GM13976 (cell line): Measurements from ENCODE around the gene PHEX.
A peak's percentile ranks its signal among the peaks of the same experiment; 100 is the strongest.

ENCODE experiments used
- DNase-seq: peaks from one replicate; pipeline ENCODE4 v3.0.0; 2012; ENCODE audit warnings: low spot score
- in situ Hi-C: fragments of 300-500 bp; cut with MboI; formaldehyde crosslinking; loops from one replicate; pipeline ENCODE4 v1.12.0; 2022; ENCODE audit warnings: low sequenced_read_pairs, mixed read lengths, inconsistent platforms; ENCODE audit not compliant: unreplicated experiment
- TF ChIP-seq, protein P1 (sequence below): IDR thresholded peaks from 2 replicates; pipeline ENCODE4 v1.5.1; 2012; ENCODE audit warnings: borderline replicate concordance, mild to moderate bottlenecking; ENCODE audit not compliant: insufficient read depth; ENCODE audit errors: extremely low read depth, missing control alignments, control extremely low read depth

PHEX gene

DNA sequence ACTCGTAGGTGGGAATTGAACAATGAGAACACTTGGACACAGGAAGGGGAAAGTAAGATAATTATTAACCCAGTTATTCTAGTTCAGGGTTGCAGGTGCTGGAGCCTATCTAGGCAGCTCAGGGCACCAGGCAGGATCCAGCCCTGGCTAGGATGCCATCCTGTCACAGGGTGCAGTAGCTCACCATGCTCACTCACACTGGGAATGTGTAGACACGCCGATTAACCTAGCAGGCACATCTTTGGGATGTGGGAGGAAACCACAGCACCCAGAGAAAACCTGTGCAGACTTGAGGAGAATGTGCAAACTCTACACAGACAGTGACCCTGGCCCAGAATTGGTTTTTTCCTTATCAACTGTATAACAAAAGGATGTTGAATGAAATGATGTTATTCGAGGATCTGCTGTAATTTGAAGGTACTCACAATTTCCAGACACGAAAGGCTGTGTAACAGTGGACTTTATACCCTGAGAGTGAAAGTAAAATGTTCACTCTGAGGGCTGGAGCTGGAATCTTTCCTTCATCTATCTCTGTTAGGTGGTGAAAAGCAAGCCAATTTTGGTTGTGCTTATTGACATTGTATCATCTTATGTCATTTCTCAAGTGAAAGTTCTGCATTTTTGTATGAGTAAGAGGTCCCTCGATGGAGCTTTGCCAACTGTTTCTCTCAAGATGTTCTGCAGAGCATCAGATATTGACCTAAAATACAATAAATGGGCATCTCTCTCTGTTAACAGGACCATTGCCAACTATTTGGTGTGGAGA is 78.8 kb downstream of the PHEX start:
- no peak for DNase-seq
- in situ Hi-C loops: no loop called here
- TF ChIP-seq, protein P1, sequence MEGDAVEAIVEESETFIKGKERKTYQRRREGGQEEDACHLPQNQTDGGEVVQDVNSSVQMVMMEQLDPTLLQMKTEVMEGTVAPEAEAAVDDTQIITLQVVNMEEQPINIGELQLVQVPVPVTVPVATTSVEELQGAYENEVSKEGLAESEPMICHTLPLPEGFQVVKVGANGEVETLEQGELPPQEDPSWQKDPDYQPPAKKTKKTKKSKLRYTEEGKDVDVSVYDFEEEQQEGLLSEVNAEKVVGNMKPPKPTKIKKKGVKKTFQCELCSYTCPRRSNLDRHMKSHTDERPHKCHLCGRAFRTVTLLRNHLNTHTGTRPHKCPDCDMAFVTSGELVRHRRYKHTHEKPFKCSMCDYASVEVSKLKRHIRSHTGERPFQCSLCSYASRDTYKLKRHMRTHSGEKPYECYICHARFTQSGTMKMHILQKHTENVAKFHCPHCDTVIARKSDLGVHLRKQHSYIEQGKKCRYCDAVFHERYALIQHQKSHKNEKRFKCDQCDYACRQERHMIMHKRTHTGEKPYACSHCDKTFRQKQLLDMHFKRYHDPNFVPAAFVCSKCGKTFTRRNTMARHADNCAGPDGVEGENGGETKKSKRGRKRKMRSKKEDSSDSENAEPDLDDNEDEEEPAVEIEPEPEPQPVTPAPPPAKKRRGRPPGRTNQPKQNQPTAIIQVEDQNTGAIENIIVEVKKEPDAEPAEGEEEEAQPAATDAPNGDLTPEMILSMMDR: no peak

DNA sequence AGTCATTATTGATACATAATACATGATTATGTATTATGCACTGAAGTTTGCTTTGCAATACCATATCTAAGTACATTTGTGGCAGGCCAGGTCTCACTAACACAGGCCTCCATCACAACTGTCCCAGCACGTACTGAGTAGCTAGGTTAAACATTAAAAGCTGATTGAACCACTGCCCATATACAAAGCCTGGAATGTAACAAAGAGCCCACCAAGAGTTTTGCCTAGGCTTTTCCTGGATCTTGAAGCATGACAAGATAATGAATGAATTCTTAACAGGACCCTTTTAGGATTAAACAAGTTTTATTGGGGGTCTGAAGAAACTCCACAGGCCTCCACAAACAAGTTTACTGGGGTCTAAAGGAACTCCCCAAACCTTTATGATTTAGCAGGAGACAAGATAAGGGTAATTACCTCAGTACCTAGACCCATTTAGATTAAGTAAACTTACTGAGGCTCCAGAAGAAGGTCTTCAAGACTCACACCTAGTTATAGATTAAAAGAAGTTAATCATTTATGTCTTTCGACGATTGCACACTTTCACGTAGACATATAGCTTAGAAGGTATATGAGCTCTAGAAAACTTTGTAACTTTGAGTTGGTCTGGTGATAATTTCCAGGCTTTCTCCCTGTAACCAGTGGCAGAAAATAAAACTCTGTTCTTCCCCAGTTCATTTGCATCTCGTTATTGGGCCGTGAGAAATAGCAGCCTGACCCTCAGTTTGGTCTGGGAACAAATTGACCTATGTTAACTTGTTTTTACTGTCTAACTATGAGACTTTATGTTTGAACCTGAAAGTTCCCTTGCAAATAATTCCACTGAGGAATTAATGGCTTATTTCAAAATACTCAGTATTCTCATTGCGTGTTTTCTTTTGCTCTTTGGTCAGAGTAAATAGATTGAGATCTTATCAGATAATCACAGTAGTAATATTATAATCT is 84.8 kb downstream of the PHEX start:
- in situ Hi-C loops: no loop called here
- TF ChIP-seq, protein P1: no peak
- DNase-seq: no peak

DNA sequence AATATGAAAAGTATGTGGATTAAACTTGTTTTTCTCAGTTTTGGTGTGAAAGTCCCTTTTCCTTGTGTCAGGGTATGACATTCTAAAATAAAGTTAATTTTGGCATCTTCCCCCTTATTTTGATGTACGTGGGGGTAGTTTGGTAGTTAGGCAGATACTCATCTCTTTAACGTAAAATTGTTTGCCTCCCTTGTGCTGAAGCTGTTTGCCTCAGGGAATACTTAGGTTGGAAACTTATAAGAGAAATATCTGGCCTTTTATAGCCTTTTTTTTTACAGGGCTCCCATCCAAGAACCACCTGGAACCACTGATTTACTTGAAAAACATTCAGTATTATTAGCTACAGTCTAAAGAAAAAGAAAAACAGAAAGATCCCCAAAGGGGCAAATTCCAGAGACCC is 85.5 kb downstream of the PHEX start:
- in situ Hi-C loops: no loop called here
- no peak for DNase-seq
- TF ChIP-seq, protein P1: no peak

DNA sequence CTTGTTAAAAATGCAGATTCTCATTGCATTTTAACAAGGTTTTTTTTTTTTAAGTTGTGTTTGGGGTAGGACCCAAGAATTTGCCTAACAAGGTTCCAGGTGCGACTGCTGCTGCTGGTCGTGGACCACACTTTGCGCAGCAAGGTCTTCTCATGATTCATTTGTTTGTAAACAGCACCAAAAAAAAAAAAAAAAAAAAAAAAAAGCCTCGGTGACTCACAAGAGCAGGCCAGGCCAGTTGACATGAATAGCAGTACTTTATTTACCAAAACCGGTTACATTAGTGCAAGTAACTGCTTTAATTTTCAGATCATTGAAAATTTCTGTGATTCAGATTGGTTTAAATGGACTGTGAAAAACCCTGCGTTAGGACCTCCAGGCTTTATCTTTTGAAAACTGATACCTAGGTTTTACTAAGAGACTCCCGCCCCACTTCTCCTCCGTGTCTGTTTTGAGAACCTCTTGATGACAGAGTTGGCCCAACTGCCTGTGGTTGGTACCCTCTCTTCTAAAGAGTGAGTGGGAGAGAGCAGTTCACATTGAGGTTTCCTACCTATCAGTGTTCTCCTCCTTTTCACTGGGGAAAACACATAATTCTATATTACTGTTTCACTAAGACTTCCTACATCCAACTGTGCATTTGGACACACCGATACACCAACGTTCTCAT is 86.2 kb downstream of the PHEX start:
- peak; percentile 21 for DNase-seq
- in situ Hi-C loops: no loop called here
- TF ChIP-seq, protein P1: no peak

DNA sequence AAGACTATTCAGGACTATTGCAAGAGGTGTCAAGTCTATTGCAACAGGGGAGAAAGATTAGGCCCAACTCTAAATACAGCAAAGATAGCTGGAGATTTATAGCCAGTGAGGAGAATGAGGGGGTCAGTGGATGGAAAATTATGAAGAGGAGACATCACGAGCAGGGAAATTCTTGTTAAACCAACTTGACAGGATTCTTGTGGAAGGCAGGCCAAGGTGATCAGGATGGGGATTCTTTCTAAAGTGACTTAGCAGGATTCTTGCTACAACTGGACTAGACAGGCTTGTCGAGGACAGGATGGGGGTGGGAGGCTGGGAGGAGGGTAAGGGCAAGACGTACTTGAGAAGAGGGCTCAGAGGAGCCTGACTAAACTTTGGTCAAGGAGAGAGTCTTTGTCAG is 89.0 kb downstream of the PHEX start:
- in situ Hi-C loops: no loop called here
- TF ChIP-seq, protein P1: no peak
- no peak for DNase-seq

DNA sequence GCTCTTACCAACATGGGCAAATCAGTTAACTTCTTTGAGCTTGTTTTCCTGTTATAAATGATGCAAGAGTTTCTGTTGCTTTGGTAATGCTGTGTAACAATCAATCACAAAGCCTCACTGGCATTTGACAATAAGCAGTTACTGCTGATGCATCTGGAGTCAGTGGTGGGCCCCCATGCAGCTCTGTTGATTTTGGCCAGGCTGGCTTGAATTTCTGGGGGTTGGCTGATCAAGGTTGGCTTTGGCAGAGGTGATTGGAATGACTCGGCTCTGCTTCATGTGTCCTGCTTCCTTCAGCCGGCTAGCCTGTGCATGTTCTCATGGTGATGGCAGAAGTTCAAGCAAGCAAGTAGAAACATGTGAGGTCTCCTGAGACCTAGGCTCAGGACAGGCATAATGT is 90.4 kb downstream of the PHEX start:
- in situ Hi-C loops: no loop called here
- TF ChIP-seq, protein P1: no peak
- DNase-seq: no peak
